22Rv1 (cell line): ENCODE results near the gene SLC25A26.

Source experiments
- H3K27ac ChIP-seq: fragments of 450-650 bp; 2 replicates; pipeline ENCODE4 v1.5.1; 2017
- CTCF ChIP-seq: fragments of 450-650 bp; IDR thresholded peaks from 2 replicates; pipeline ENCODE4 v1.5.1; 2017; ENCODE audit warnings: mild to moderate bottlenecking
- ZFX ChIP-seq: fragments of 450-650 bp; IDR thresholded peaks from 2 replicates; pipeline ENCODE4 v1.6.1; 2017; ENCODE audit warnings: antibody characterized with exemption, borderline replicate concordance

The SLC25A26 gene

DNA sequence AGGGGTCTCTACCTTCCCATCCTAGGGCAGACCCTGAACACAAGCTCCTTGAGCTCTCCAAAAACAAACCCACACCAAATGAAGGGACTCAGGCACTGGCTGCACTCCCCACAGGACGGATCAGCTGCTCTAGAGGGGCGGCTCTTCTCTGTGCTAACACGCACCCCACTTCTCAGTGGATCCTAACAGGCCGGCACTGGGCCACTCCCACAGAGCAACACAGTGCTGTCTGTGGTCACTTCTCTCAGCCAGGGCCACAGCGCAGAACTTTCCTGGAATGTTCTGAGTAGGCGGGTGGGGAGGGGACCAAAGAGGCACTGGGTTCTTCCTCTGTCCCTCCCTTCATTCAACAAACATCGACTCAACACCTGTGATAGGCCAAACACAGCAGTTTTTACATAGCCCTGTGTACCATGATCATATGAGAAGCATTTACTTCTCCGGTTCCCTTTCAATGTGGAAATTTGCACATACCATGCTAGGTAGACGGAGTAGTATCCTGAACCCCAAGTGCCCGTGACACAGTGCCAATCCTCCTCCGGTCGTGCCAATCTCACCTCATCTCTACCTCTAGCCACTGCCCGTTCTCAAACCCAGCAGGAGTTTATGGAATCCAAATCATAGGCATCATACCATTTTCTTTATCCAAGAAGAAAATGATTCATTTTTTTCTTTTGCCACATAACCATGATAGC, 181.9 kb downstream of the SLC25A26 start:
- H3K27ac ChIP-seq: no peak overlapping the region
- TF ChIP-seq ZFX (no peak), CTCF (no peak)

DNA sequence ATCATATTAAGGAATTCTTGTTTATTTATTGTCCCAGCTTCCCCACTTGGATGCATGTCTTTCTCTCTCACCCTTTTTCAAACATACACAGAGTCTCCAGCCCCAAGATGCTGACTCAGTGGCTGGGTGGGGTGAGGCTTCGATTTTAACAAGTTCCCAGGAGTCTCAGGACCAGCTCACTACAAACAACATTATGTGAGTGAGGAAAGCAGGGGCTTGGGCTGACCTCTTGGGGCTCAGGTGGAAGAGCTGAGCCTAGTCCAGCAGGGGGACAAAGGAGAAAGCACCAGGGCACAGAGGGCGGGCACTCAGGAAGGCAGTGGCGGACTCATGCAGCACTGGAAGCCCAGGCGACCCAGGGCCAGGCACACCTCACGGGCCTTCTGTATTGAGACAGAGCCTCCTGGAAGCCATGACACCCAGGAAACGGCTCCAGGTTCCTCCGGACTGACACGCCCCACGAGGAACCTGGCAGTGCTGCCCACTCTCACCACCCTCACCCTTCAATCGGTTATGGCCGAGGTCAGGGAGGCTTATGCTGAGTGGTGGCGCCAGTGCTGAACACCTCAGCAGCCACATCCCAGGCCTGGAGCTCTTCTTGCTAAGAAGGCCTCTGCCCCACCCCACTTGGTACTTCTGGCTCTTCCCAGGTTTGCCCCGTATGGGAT, 182.7 kb downstream of the SLC25A26 start:
- TF ChIP-seq ZFX (no peak), CTCF (no peak)
- no peak overlapping the region for H3K27ac ChIP-seq

GRCh38 chr3:66404197-66404596, 183.4 kb downstream of the SLC25A26 start:
- no peak overlapping the region for H3K27ac ChIP-seq
- TF ChIP-seq CTCF (no peak), ZFX (no peak)

DNA sequence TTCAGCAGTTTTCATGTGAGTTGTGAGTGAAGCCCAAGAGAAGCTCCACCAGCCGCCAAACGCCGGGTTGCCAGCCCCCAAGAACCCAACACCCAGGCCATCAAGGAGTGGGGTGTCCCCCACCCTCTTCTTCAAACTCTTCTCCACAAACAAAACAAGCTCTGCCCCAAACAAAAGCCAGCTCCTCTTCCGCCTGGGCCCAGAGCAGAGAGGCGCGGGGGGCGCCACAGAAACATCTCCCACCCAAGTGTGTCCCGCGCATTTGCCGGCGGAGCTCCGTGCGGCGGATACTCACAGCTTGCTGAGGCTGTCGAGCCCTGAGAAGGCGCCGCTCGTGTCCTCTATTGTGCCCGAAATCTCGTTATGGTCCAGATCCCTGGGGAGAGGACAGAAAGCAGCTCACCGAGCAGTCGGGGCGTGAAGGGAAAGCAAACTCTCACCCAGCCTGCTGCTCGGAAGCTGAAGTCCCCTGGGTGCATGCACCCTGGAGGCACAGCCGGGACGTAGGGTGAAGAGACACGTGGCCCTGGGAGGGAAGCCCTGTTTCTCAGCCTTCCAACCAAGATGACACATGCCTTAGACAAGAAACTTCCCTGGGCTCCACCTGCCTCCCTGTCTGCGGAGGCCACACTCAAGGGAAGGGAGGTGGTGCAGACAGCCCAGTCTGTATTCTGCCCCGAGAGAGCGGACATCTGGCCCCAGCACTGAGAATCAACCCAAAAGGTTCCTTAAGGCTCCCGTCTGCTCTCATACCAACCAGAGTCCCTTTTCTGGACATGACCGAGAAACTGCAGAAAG, 184.3 kb downstream of the SLC25A26 start:
- no peak overlapping the region for H3K27ac ChIP-seq
- no peak for TF ChIP-seq CTCF
- TF ChIP-seq ZFX: no peak

DNA sequence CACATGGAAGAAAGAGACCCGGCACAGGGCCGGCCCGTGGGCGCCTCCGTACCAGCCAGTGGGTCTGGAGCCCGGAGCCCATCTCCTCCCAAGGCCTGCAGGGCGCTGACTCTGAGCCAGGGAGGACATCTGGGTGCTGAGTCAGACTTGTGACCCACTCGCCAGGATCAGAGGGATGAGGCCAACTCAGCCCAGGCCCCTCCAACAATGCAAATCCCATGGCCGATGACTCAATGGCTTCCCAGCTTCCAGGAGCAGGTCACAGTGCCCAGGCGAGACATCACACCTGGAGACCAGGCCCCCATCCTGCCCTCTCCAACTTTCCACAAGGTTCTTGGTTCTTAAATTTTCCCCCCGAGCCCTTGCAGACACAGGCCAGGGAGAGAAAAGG, 184.9 kb downstream of the SLC25A26 start:
- H3K27ac ChIP-seq: no peak overlapping the region
- TF ChIP-seq CTCF (no peak), ZFX (no peak)

GRCh38 chr3:66406163-66406562, 185.4 kb downstream of the SLC25A26 start:
- no peak overlapping the region for H3K27ac ChIP-seq
- TF ChIP-seq ZFX (no peak), CTCF (no peak)
